Lung (tissue), 12 donors: Measurements from ENCODE around the gene CIAO3. TPM values are rescaled to one million over a fixed set of nuclear protein-coding genes. Genes with fewer than 3 reads are reported as not detected.

Source experiments
- ATAC-seq: fragments of 200-7000 bp; cut with Tn5 transposase; one replicate; pipeline ENCODE4 v1.9.1; 2020; ENCODE audit warnings: moderate number of reproducible peaks; ENCODE audit not compliant: insufficient read depth, low FRiP score
- DNase-seq, 3 donors: peaks; one replicate each; pipeline ENCODE4 v3.0.0-alpha.2; 2013 to 2017
- H3K27ac ChIP-seq, 2 donors: one replicate each; pipeline ENCODE4 v1.5.1; 2013; ENCODE audit warnings: mild to moderate bottlenecking in 2 of 2, moderate library complexity in 2 of 2, control low read depth in 1 of 2, inconsistent platforms in 1 of 2, low read depth in 1 of 2, low read length in 1 of 2
- H3K27me3 ChIP-seq, 3 donors: one replicate each; pipeline ENCODE4 v1.5.1; 2013; ENCODE audit warnings: low read length in 2 of 3; ENCODE audit not compliant: control insufficient read depth in 3 of 3, insufficient read depth in 3 of 3
- H3K36me3 ChIP-seq, 4 donors: one replicate each; pipeline ENCODE4 v1.5.1; 2013; ENCODE audit warnings: low read length in 4 of 4, mild to moderate bottlenecking in 1 of 4, moderate library complexity in 1 of 4; ENCODE audit not compliant: control insufficient read depth in 4 of 4, insufficient read depth in 4 of 4
- H3K4me1 ChIP-seq, 5 donors: one replicate each; pipeline ENCODE4 v1.5.1; 2013; ENCODE audit warnings: low read length in 5 of 5, mild to moderate bottlenecking in 2 of 5, moderate library complexity in 1 of 5; ENCODE audit not compliant: control insufficient read depth in 5 of 5, insufficient read depth in 5 of 5
- H3K4me3 ChIP-seq: one replicate; pipeline ENCODE4 v1.5.1; 2013; ENCODE audit warnings: mild to moderate bottlenecking, control low read depth, moderate library complexity
- H3K9ac ChIP-seq, 2 donors: one replicate each; pipeline ENCODE4 v1.5.1; 2013; ENCODE audit warnings: low read length in 2 of 2, control low read depth in 1 of 2; ENCODE audit not compliant: insufficient read depth in 1 of 2
- H3K9me3 ChIP-seq, 4 donors: one replicate each; pipeline ENCODE4 v1.5.1; 2013; ENCODE audit warnings: low read length in 3 of 4, mild to moderate bottlenecking in 1 of 4, moderate library complexity in 1 of 4; ENCODE audit not compliant: control insufficient read depth in 4 of 4, insufficient read depth in 3 of 4
- CTCF ChIP-seq: IDR thresholded peaks from 2 replicates; pipeline ENCODE4 v1.5.1; 2012; ENCODE audit warnings: mild to moderate bottlenecking; ENCODE audit errors: control extremely low read depth, extremely low read depth
- WGBS, 2 donors: extraction: QIAGEN DNeasy Blood & Tissue Kit; methylation state at CpG; one replicate each; pipeline ENCODE4 v1.1.7; 2013; 5-methylcytosine and 5-hydroxymethylcytosine counted together
- polyA plus RNA-seq, 2 donors: library from polyadenylated mRNA; stranded (reverse); fragments of 200-250 nt; gene quantifications; one replicate each; pipeline ENCODE4 v1.2.1, GENCODE V29; 2013
- total RNA-seq, 2 donors: library from RNA; depleted of rRNA in 1 of 2; stranded (reverse); fragments of >200 nt in 1 of 2; gene quantifications; one replicate each; pipeline ENCODE4 v1.2.1, GENCODE V29; 2014 to 2021
- donor health status: control.
- donor health status: control.
- donor health status: Bipolar disorder and iron deficiency.
- donor health status: healthy.
- donor health status: DM: yes; HTN: yes; CAD: no.

The CIAO3 gene
- total and polyA plus RNA-seq, 4 donors: 21.0 to 40.6 (median 30.7) TPM

DNA sequence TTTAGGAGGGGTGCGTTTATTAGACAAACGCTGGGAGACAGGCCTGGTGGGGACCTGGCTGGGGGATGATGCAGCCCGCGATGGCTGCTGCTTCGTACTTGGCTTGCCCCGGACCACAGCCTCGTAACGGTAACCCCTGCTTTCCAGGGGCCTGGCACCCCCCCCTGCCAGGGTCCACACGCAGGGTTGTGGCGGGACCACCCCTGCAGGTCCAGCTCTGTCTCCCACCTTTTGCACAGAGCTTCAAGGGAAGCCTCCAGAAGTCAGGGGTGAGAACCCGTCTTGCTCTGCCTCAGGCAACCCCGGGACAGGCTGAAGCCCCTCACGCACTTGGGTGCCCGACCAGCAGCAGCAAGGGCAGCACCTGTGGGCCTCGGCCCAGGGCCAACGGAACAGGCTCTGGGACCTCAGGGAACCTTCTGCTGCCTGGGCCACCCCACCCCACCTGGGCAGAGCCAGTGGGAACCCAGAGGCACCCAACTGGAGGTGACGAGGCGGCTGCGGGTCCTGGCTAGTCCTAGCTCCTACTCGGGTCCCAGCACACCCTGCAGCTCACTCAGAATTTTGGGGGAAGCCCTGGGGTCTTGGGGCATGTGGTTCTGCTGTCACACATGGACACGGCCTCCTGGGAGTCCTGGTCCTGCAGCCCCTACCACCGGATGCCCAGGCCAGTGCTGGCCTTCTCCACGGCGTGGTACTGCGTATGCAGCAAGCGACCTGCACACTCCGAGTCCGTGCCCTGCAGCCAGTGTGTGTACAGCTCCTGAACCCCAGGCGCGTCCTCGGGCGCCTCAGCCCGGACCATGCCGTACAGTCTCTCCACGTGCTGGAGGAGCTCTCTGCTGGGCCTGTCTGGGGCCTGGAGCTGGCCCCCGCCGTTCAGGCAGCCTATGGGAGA is 10.8 kb downstream of the CIAO3 start:
- no peak overlapping the region for H3K9ac ChIP-seq
- 93 to 94% methylated on average over 37 of the region's 37 CpGs for WGBS, 2 donors
- H3K4me3 ChIP-seq: no peak overlapping the region
- no peaks in the 10 kb centered on the region for H3K9me3 ChIP-seq
- H3K27ac ChIP-seq: no peak overlapping the region
- peaks cover 0 to 9% (median 3%) of the 10 kb centered on the region in 5 donors for H3K4me1 ChIP-seq
- H3K36me3 ChIP-seq: peaks cover 4 to 33% (median 8%) of the 10 kb centered on the region in 4 donors
- no peak for TF ChIP-seq CTCF
- ATAC-seq: no peak
- H3K27me3 ChIP-seq: peaks cover 0 to 7% (median 4%) of the 10 kb centered on the region in 3 donors
- no peak for DNase-seq

- Histone ChIP-seq H3K27ac (no peak overlapping the region), H3K9ac (no peak overlapping the region), H3K4me1 (peaks cover 0 to 9% (median 3%) of the 10 kb centered on the region in 5 donors), H3K9me3 (no peaks in the 10 kb centered on the region), H3K4me3 (no peak overlapping the region), H3K27me3 (peaks cover 0 to 7% (median 4%) of the 10 kb centered on the region in 3 donors), H3K36me3 (peaks cover 4 to 25% (median 6%) of the 10 kb centered on the region in 4 donors)
- DNase-seq (no peak), ATAC-seq (no peak)
- no peak for TF ChIP-seq CTCF
- 57 to 75% methylated on average over 52 to 55 of the region's 55 CpGs for WGBS, 2 donors
These were observed 11.7 kb downstream of the CIAO3 start for GRCh38 chr16:728890-729744.

DNA sequence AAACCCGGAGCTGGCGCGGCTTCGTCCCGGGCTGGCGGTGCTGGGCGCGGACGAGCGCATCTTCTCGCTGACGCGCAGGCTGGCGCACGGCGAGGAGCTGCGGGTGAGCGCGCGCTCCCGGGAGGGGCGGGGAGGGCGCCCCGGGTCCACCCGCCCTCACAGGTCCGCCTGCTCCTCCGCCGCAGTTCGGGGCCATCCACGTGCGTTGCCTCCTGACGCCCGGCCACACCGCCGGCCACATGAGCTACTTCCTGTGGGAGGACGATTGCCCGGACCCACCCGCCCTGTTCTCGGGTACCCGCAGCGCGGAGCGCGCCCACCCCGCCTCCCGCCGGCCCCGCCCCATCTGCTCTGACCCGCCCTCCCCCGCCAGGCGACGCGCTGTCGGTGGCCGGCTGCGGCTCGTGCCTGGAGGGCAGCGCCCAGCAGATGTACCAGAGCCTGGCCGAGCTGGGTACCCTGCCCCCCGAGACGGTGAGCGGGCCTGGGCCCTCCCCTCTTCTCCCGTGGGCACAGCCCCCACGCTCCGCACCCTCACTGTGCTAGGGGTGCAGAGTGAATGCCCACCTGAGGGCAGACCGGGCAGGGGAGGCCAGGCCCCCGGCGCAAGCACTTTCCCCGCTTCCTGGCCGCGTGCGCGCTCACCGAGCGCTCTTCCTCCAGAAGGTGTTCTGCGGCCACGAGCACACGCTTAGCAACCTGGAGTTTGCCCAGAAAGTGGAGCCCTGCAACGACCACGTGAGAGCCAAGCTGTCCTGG is 12.5 kb downstream of the CIAO3 start:
- Histone ChIP-seq H3K27ac (no peak overlapping the region), H3K4me1 (peaks cover 0 to 9% (median 3%) of the 10 kb centered on the region in 5 donors), H3K36me3 (peaks cover 0 to 17% (median 3%) of the 10 kb centered on the region in 4 donors), H3K9me3 (no peaks in the 10 kb centered on the region), H3K9ac (no peak overlapping the region), H3K27me3 (peaks cover 0 to 7% (median 4%) of the 10 kb centered on the region in 3 donors), H3K4me3 (no peak overlapping the region)
- TF ChIP-seq CTCF: no peak
- 1 to 2% methylated on average over 68 to 80 of the region's 80 CpGs for WGBS, 2 donors
- DNase-seq (peak; percentile 50 to 70 (median 67)), ATAC-seq (peak; percentile 23)
